ENCODE data around the gene PLEKHM3. TPM values are rescaled to one million over a fixed set of nuclear protein-coding genes. Genes with fewer than 3 reads are reported as not detected.

Gene PLEKHM3
- total RNA-seq, 2 experiments from 2014 or later, result 4.9 to 5.4 TPM

- Mint-ChIP-seq H3K27ac (no peak overlapping the region), H3K4me3 (no peak overlapping the region), H3K9me3 (no peaks in the 10 kb centered on the region), H3K27me3 (no peaks in the 10 kb centered on the region), H3K4me1 (no peaks in the 10 kb centered on the region), H3K36me3 (ENCODE audit: low read depth) (no peaks in the 10 kb centered on the region)
- no peak for DNase-seq
- ChIA-PET POLR2A (no interaction called here), CTCF (interaction anchor here (0.6 kb wide), 1 partner anchor 31 kb away, joined by 3 read pairs; no protein-coding TSS in a partner anchor)
Observed at GRCh38 chr2:207944979-207945600, 80.2 kb downstream of the PLEKHM3 start.

- POLR2A ChIA-PET, result no interaction called here
- CTCF ChIA-PET, result no interaction called here
Observed at GRCh38 chr2:207944334-207944733, 81.0 kb downstream of the PLEKHM3 start.

GRCh38 chr2:207939342-207940108 is 85.8 kb downstream of the PLEKHM3 start:
- H3K36me3 Mint-ChIP-seq (ENCODE audit: low read depth), result no peaks in the 10 kb centered on the region
- CTCF ChIA-PET, result interaction anchor here (0.7 kb wide), 1 partner anchor 15 kb away, joined by 3 read pairs; no protein-coding TSS in a partner anchor
- no peaks in the 10 kb centered on the region for H3K9me3 Mint-ChIP-seq
- POLR2A ChIA-PET, result no interaction called here
- H3K27me3 Mint-ChIP-seq, result no peaks in the 10 kb centered on the region
- H3K27ac Mint-ChIP-seq, result no peak overlapping the region
- no peak for DNase-seq
- no peak overlapping the region for H3K4me3 Mint-ChIP-seq
- H3K4me1 Mint-ChIP-seq, result no peaks in the 10 kb centered on the region

More at GRCh38 chr2:207944334-207944733, 81.0 kb downstream of the PLEKHM3 start:
- H3K36me3 Mint-ChIP-seq (ENCODE audit: low read depth), result no peaks in the 10 kb centered on the region
- no peak overlapping the region for H3K4me3 Mint-ChIP-seq
- no peaks in the 10 kb centered on the region for H3K9me3 Mint-ChIP-seq
- DNase-seq, result no peak
- H3K27ac Mint-ChIP-seq, result no peak overlapping the region
- H3K27me3 Mint-ChIP-seq, result no peaks in the 10 kb centered on the region
- H3K4me1 Mint-ChIP-seq, result no peaks in the 10 kb centered on the region

- no peak for DNase-seq
- no peaks in the 10 kb centered on the region for H3K36me3 Mint-ChIP-seq (ENCODE audit: low read depth)
- H3K4me1 Mint-ChIP-seq, result no peaks in the 10 kb centered on the region
- POLR2A ChIA-PET, result no interaction called here
- H3K4me3 Mint-ChIP-seq, result no peak overlapping the region
- CTCF ChIA-PET, result interaction anchor here (0.7 kb wide), 1 partner anchor 15 kb away, joined by 3 read pairs; no protein-coding TSS in a partner anchor
- H3K27me3 Mint-ChIP-seq, result no peaks in the 10 kb centered on the region
- no peaks in the 10 kb centered on the region for H3K9me3 Mint-ChIP-seq
- H3K27ac Mint-ChIP-seq, result no peak overlapping the region
Observed at GRCh38 chr2:207938886-207939285, 86.4 kb downstream of the PLEKHM3 start.

GRCh38 chr2:207938415-207938814 is 86.9 kb downstream of the PLEKHM3 start:
- H3K9me3 Mint-ChIP-seq, result no peaks in the 10 kb centered on the region
- no peak overlapping the region for H3K4me3 Mint-ChIP-seq
- CTCF ChIA-PET, result interaction anchor here (0.5 kb wide), 1 partner anchor 105 kb away, joined by 3 read pairs; no protein-coding TSS in a partner anchor
- no peaks in the 10 kb centered on the region for H3K27me3 Mint-ChIP-seq
- no peak overlapping the region for H3K27ac Mint-ChIP-seq
- H3K36me3 Mint-ChIP-seq (ENCODE audit: low read depth), result no peaks in the 10 kb centered on the region
- POLR2A ChIA-PET, result no interaction called here
- DNase-seq, result no peak
- H3K4me1 Mint-ChIP-seq, result no peaks in the 10 kb centered on the region

- Mint-ChIP-seq H3K36me3 (ENCODE audit: low read depth) (no peaks in the 10 kb centered on the region), H3K4me1 (no peaks in the 10 kb centered on the region), H3K27me3 (no peaks in the 10 kb centered on the region), H3K4me3 (no peak overlapping the region), H3K27ac (no peak overlapping the region), H3K9me3 (no peaks in the 10 kb centered on the region)
- ChIA-PET CTCF (no interaction called here), POLR2A (no interaction called here)
- DNase-seq, result no peak
Observed at GRCh38 chr2:207937823-207938222, 87.5 kb downstream of the PLEKHM3 start.

- DNase-seq, result no peak
- Mint-ChIP-seq H3K9me3 (no peaks in the 10 kb centered on the region), H3K36me3 (ENCODE audit: low read depth) (no peaks in the 10 kb centered on the region), H3K4me1 (no peaks in the 10 kb centered on the region), H3K4me3 (no peak overlapping the region), H3K27ac (no peak overlapping the region), H3K27me3 (no peaks in the 10 kb centered on the region)
- POLR2A ChIA-PET, result no interaction called here
- CTCF ChIA-PET, result no interaction called here
Observed at GRCh38 chr2:207937253-207937652, 88.1 kb downstream of the PLEKHM3 start.

GRCh38 chr2:207936380-207936779 is 88.9 kb downstream of the PLEKHM3 start:
- POLR2A ChIA-PET, result no interaction called here
- Mint-ChIP-seq H3K36me3 (ENCODE audit: low read depth) (no peaks in the 10 kb centered on the region), H3K4me1 (no peaks in the 10 kb centered on the region), H3K27ac (no peak overlapping the region), H3K9me3 (no peaks in the 10 kb centered on the region), H3K4me3 (no peak overlapping the region), H3K27me3 (no peaks in the 10 kb centered on the region)
- CTCF ChIA-PET, result no interaction called here
- DNase-seq, result no peak

- no peaks in the 10 kb centered on the region for H3K4me1 Mint-ChIP-seq
- ChIA-PET CTCF (interaction anchor here (1.0 kb wide), 1 partner anchor 105 kb away, joined by 3 read pairs; no protein-coding TSS in a partner anchor), POLR2A (no interaction called here)
- H3K27me3 Mint-ChIP-seq, result no peaks in the 10 kb centered on the region
- no peaks in the 10 kb centered on the region for H3K9me3 Mint-ChIP-seq
- H3K4me3 Mint-ChIP-seq, result no peak overlapping the region
- H3K27ac Mint-ChIP-seq, result no peak overlapping the region
- H3K36me3 Mint-ChIP-seq (ENCODE audit: low read depth), result no peaks in the 10 kb centered on the region
- DNase-seq, result no peak
Observed at GRCh38 chr2:207935991-207936370, 89.3 kb downstream of the PLEKHM3 start.

- no peaks in the 10 kb centered on the region for H3K36me3 Mint-ChIP-seq (ENCODE audit: low read depth)
- no peak overlapping the region for H3K27ac Mint-ChIP-seq
- CTCF ChIA-PET, result interaction anchor here (1.0 kb wide), 1 partner anchor 105 kb away, joined by 3 read pairs; no protein-coding TSS in a partner anchor
- no peaks in the 10 kb centered on the region for H3K27me3 Mint-ChIP-seq
- H3K4me1 Mint-ChIP-seq, result no peaks in the 10 kb centered on the region
- H3K9me3 Mint-ChIP-seq, result no peaks in the 10 kb centered on the region
- DNase-seq, result no peak
- no peak overlapping the region for H3K4me3 Mint-ChIP-seq
- POLR2A ChIA-PET, result interaction anchor here (0.9 kb wide), 1 partner anchor 18 kb away, joined by 3 read pairs; no protein-coding TSS in a partner anchor
Observed at GRCh38 chr2:207935121-207935990, 90.0 kb downstream of the PLEKHM3 start.

- POLR2A ChIA-PET, result interaction anchor here (0.9 kb wide), 1 partner anchor 18 kb away, joined by 3 read pairs; no protein-coding TSS in a partner anchor
- CTCF ChIA-PET, result interaction anchor here (1.0 kb wide), 1 partner anchor 106 kb away, joined by 3 read pairs; no protein-coding TSS in a partner anchor
- Mint-ChIP-seq H3K36me3 (ENCODE audit: low read depth) (no peaks in the 10 kb centered on the region), H3K4me1 (no peaks in the 10 kb centered on the region), H3K9me3 (no peaks in the 10 kb centered on the region), H3K27ac (no peak overlapping the region), H3K27me3 (no peaks in the 10 kb centered on the region), H3K4me3 (no peak overlapping the region)
- no peak for DNase-seq
Observed at GRCh38 chr2:207934720-207935119, 90.6 kb downstream of the PLEKHM3 start.

GRCh38 chr2:207933396-207934065 is 91.8 kb downstream of the PLEKHM3 start:
- ChIA-PET POLR2A (no interaction called here), CTCF (no interaction called here)
- DNase-seq, result no peak
- no peaks in the 10 kb centered on the region for H3K36me3 Mint-ChIP-seq (ENCODE audit: low read depth)
- H3K4me1 Mint-ChIP-seq, result no peaks in the 10 kb centered on the region
- H3K27me3 Mint-ChIP-seq, result no peaks in the 10 kb centered on the region
- H3K27ac Mint-ChIP-seq, result no peak overlapping the region
- no peak overlapping the region for H3K4me3 Mint-ChIP-seq
- no peaks in the 10 kb centered on the region for H3K9me3 Mint-ChIP-seq

Data from activated CD4-positive, alpha-beta memory T cell treated with anti-CD3 and anti-CD28 coated beads, Interleukin-2, amount 10 ng/mL, durations not matched to agents 7 days and 5 days (primary cell).